IMR-90 (cell line): Measurements from ENCODE around the gene PSG4. TPM values are rescaled to one million over a fixed set of nuclear protein-coding genes. Genes with fewer than 3 reads are reported as not detected.

ENCODE experiments used
- ATAC-seq: fragments of 200-7000 bp; cut with Tn5 transposase; 2 replicates; pipeline ENCODE4 v1.9.1; 2020; ENCODE audit warnings: low read depth, mild to moderate bottlenecking, moderate library complexity
- BruUV-seq: library from RNA; stranded (reverse); fragments of 400-500 nt; replicated peaks from 2 replicates; lab custom pipeline; 2021; lab: Mats Ljungman, UMichigan
- CTCF ChIA-PET: fragments of 300-600 bp; formaldehyde crosslinking; extraction: SDS; loops from one replicate; lab custom pipeline; 2021; ENCODE audit warnings: antibody characterized with exemption; lab: Yijun Ruan, JAX
- POLR2A ChIA-PET: fragments of 300-600 bp; sonication (Branson Sonifier 250); formaldehyde crosslinking; loops from one replicate; lab custom pipeline; 2022; ENCODE audit warnings: antibody characterized with exemption; ENCODE audit not compliant: unreplicated experiment; lab: Charles Lee
- DNase-seq: peaks from one replicate; pipeline ENCODE4 v3.0.0; 2013
- H2AFZ ChIP-seq: replicated peaks from 2 replicates; pipeline ENCODE3; 2013; ENCODE audit warnings: low read length, mild to moderate bottlenecking; ENCODE audit not compliant: poor library complexity
- H2AK5ac ChIP-seq: 2 replicates; pipeline ENCODE4 v1.6.1; 2013; ENCODE audit warnings: low read depth, low read length, inconsistent platforms
- H2AK9ac ChIP-seq: replicated peaks from 2 replicates; pipeline ENCODE3; 2013; ENCODE audit warnings: mild to moderate bottlenecking, low read depth, low read length, moderate library complexity; ENCODE audit not compliant: poor library complexity
- H2BK120ac ChIP-seq: 2 replicates; pipeline ENCODE4 v1.6.1; 2013; ENCODE audit warnings: low read depth, low read length, inconsistent platforms
- H2BK15ac ChIP-seq: 3 replicates; pipeline ENCODE4 v1.6.1; 2013; ENCODE audit warnings: low read depth, low read length, inconsistent platforms
- H2BK20ac ChIP-seq: 2 replicates; pipeline ENCODE4 v1.6.1; 2013; ENCODE audit warnings: low read depth, mild to moderate bottlenecking, inconsistent platforms, low read length, moderate library complexity
- H2BK5ac ChIP-seq: 2 replicates; pipeline ENCODE4 v1.6.1; 2013; ENCODE audit warnings: mild to moderate bottlenecking, low read depth, low read length, inconsistent platforms; ENCODE audit not compliant: poor library complexity, severe bottlenecking
- H3K14ac ChIP-seq: replicated peaks from 2 replicates; pipeline ENCODE4 v1.6.1; 2013; ENCODE audit warnings: low read depth, low read length, inconsistent platforms
- H3K18ac ChIP-seq: 2 replicates; pipeline ENCODE4 v1.6.1; 2013; ENCODE audit warnings: low read depth, low read length, control low read depth
- H3K23ac ChIP-seq: 2 replicates; pipeline ENCODE4 v1.6.1; 2013; ENCODE audit warnings: low read depth, low read length, inconsistent platforms
- H3K27ac ChIP-seq: 2 replicates; pipeline ENCODE4 v1.5.1; 2013; ENCODE audit warnings: mild to moderate bottlenecking, control low read depth, low read length; ENCODE audit not compliant: insufficient read depth
- H3K27me3 ChIP-seq: 2 replicates; pipeline ENCODE4 v1.6.1; 2013; ENCODE audit warnings: low read length; ENCODE audit not compliant: control insufficient read depth, insufficient read depth
- H3K36me3 ChIP-seq: 2 replicates; pipeline ENCODE4 v1.6.1; 2013; ENCODE audit warnings: low read length, mixed read lengths; ENCODE audit not compliant: control insufficient read depth, insufficient read depth
- H3K4ac ChIP-seq: 2 replicates; pipeline ENCODE4 v1.6.1; 2013; ENCODE audit warnings: low read depth, low read length, inconsistent platforms
- H3K4me1 ChIP-seq: 2 replicates; pipeline ENCODE4 v1.6.1; 2013; ENCODE audit warnings: low read length, mixed read lengths; ENCODE audit not compliant: control insufficient read depth, insufficient read depth
- H3K4me2 ChIP-seq: 2 replicates; pipeline ENCODE4 v1.6.1; 2013; ENCODE audit warnings: low read depth, mild to moderate bottlenecking, control low read depth, low read length, moderate library complexity
- H3K4me3 ChIP-seq: 2 replicates; pipeline ENCODE4 v1.5.1; 2013; ENCODE audit warnings: low read depth, mild to moderate bottlenecking, control low read depth, low read length, moderate library complexity; ENCODE audit not compliant: insufficient read depth
- H3K56ac ChIP-seq: 2 replicates; pipeline ENCODE4 v1.6.1; 2013; ENCODE audit warnings: low read length, inconsistent platforms; ENCODE audit not compliant: insufficient read depth; ENCODE audit errors: extremely low read depth
- H3K79me1 ChIP-seq, 2 experiments: 2 replicates each; pipeline ENCODE4 v1.6.1; 2013; ENCODE audit warnings: low read length in 2 of 2, inconsistent platforms in 1 of 2, low read depth in 1 of 2
- H3K9ac ChIP-seq: 2 replicates; pipeline ENCODE4 v1.6.1; 2013; ENCODE audit warnings: low read depth, low read length, control low read depth
- H3K9me1 ChIP-seq: 2 replicates; pipeline ENCODE4 v1.6.1; 2013; ENCODE audit warnings: low read length, inconsistent platforms; ENCODE audit not compliant: insufficient read depth
- H3K9me3 ChIP-seq: 2 replicates; pipeline ENCODE4 v1.6.1; 2013; ENCODE audit warnings: low read length; ENCODE audit not compliant: control insufficient read depth, insufficient read depth
- H4K20me1 ChIP-seq: 2 replicates; pipeline ENCODE4 v1.6.1; 2013; ENCODE audit warnings: low read length, inconsistent platforms; ENCODE audit not compliant: insufficient read depth
- H4K5ac ChIP-seq: 2 replicates; pipeline ENCODE4 v1.6.1; 2013; ENCODE audit warnings: mild to moderate bottlenecking, low read depth, low read length, control low read depth
- H4K8ac ChIP-seq, 2 experiments: 2 replicates each; pipeline ENCODE4 v1.6.1; 2013; ENCODE audit warnings: low read depth in 2 of 2, low read length in 2 of 2, control low read depth in 1 of 2, inconsistent platforms in 1 of 2
- H4K91ac ChIP-seq: 2 replicates; pipeline ENCODE4 v1.6.1; 2013; ENCODE audit warnings: low read depth, low read length, inconsistent platforms; ENCODE audit not compliant: insufficient read depth
- BHLHE40 ChIP-seq: fragments of 150-350 bp; IDR thresholded peaks from 2 replicates; pipeline ENCODE4 v1.6.1; 2016; ENCODE audit warnings: mild to moderate bottlenecking, low read depth, low read length
- CEBPB ChIP-seq: IDR thresholded peaks from 2 replicates; pipeline ENCODE4 v1.6.1; 2012; ENCODE audit warnings: low read depth, low read length, improper control_type of control experiment
- CHD1 ChIP-seq: IDR thresholded peaks from 2 replicates; pipeline ENCODE4 v1.6.1; 2012; ENCODE audit warnings: low read depth, low read length, improper control_type of control experiment
- CTCF ChIP-seq: conservative IDR thresholded peaks from 2 replicates; pipeline ENCODE4 v1.5.1; 2012; ENCODE audit warnings: mild to moderate bottlenecking, low read depth, low read length, improper control_type of control experiment
- ELK1 ChIP-seq: fragments of 150-350 bp; IDR thresholded peaks from 2 replicates; pipeline ENCODE4 v1.6.1; 2016; ENCODE audit warnings: low read depth, mild to moderate bottlenecking, low read length, moderate library complexity, borderline replicate concordance
- FOS ChIP-seq: fragments of 150-350 bp; IDR thresholded peaks from 2 replicates; pipeline ENCODE4 v1.6.1; 2016; ENCODE audit warnings: low read depth, low read length
- MAFK ChIP-seq: IDR thresholded peaks from 2 replicates; pipeline ENCODE4 v1.6.1; 2012; ENCODE audit warnings: low read depth, low read length, improper control_type of control experiment
- MAZ ChIP-seq: IDR thresholded peaks from 2 replicates; pipeline ENCODE4 v1.6.1; 2012; ENCODE audit warnings: low read depth, mild to moderate bottlenecking, low read length, improper control_type of control experiment, moderate library complexity, borderline replicate concordance
- MXI1 ChIP-seq: IDR thresholded peaks from 2 replicates; pipeline ENCODE4 v1.6.1; 2012; ENCODE audit warnings: low read depth, mild to moderate bottlenecking, low read length, moderate library complexity, borderline replicate concordance
- NFE2L2 ChIP-seq: fragments of 150-350 bp; IDR thresholded peaks from 2 replicates; pipeline ENCODE4 v1.6.1; 2016; ENCODE audit warnings: low read depth, mild to moderate bottlenecking, low read length
- POLR2A ChIP-seq: IDR thresholded peaks from 2 replicates; pipeline ENCODE4 v1.6.1; 2012; ENCODE audit warnings: mild to moderate bottlenecking, low read depth, low read length
- RAD21 ChIP-seq: IDR thresholded peaks from 2 replicates; pipeline ENCODE4 v1.6.1; 2012; ENCODE audit warnings: low read length, improper control_type of control experiment
- RCOR1 ChIP-seq: IDR thresholded peaks from 2 replicates; pipeline ENCODE4 v1.6.1; 2012; ENCODE audit warnings: mild to moderate bottlenecking, low read length, improper control_type of control experiment; ENCODE audit not compliant: insufficient replicate concordance
- RFX5 ChIP-seq: IDR thresholded peaks from 2 replicates; pipeline ENCODE4 v1.8.0; 2012; ENCODE audit warnings: low read depth, mild to moderate bottlenecking, low read length, moderate library complexity
- SMC3 ChIP-seq: fragments of 150-350 bp; IDR thresholded peaks from 2 replicates; pipeline ENCODE4 v1.6.1; 2016; ENCODE audit warnings: low read depth, mild to moderate bottlenecking, antibody characterized with exemption, low read length, moderate library complexity
- USF2 ChIP-seq: fragments of 150-350 bp; IDR thresholded peaks from 2 replicates; pipeline ENCODE4 v1.6.1; 2017; ENCODE audit warnings: mild to moderate bottlenecking, antibody characterized with exemption, low read length, low read depth
- WGBS, 2 experiments: methylation state at CpG; one replicate each; pipeline versions ENCODE4 v1.1.5 to v1.1.7; 2013; ENCODE audit warnings: missing lambda C conversion rate in 2 of 2; ENCODE audit not compliant: insufficient read length in 1 of 2; ENCODE audit errors: extremely low coverage in 2 of 2; 5-methylcytosine and 5-hydroxymethylcytosine counted together
- dilution Hi-C: fragments of 300-500 bp; cut with HindIII; formaldehyde crosslinking; loops from one replicate; pipeline ENCODE4 v1.14.3; 2018; ENCODE audit warnings: low sequenced_read_pairs; ENCODE audit not compliant: unreplicated experiment
- in situ Hi-C: fragments of 300-500 bp; cut with MboI; formaldehyde crosslinking; loops from 3 replicates; pipeline ENCODE4 v1.14.3; 2019; ENCODE audit warnings: low sequenced_read_pairs, inconsistent platforms, mixed read lengths
- intact Hi-C: fragments of 100-400 bp; cut with micrococcal nuclease; formaldehyde crosslinking; loops from 2 replicates; pipeline ENCODE4 v1.10.0; 2022
- polyA plus RNA-seq, 3 experiments: library from polyadenylated mRNA; depleted of rRNA; stranded (reverse); fragments of >200 nt; gene quantifications; 2 replicates each; pipeline ENCODE4 v1.2.3, GENCODE V29; 2012; ENCODE audit warnings: low replicate concordance in 1 of 3
- total RNA-seq: library from RNA; depleted of rRNA; stranded (reverse); fragments of >200 nt; gene quantifications from 2 replicates; pipeline ENCODE4 v1.2.3, GENCODE V29; 2012

The PSG4 gene
- total and polyA plus RNA-seq, 2 of the 4 experiments (the other 2 are of a cell fraction) = 106 to 223 TPM

- H2BK120ac ChIP-seq = peak overlapping the region; percentile 96
- H3K56ac ChIP-seq = peak overlapping the region; percentile 72; the same call in 1 of the 2 replicates
- 0 out of 2 replicates have a peak, but pooled peaks cover 6% of the 10 kb centered on the region for H3K9me1 ChIP-seq
- peak overlapping the region; percentile 77; the same call in 1 of the 2 replicates for H3K27ac ChIP-seq
- H3K27me3 ChIP-seq = no peaks in the 10 kb centered on the region
- H2AK9ac ChIP-seq = no peak overlapping the region
- no TSS peak for BruUV-seq
- H3K36me3 ChIP-seq = no peaks in the 10 kb centered on the region
- H2BK5ac ChIP-seq = peak overlapping the region; percentile 96
- H3K14ac ChIP-seq = peak overlapping the region; percentile 34; the same call in 1 of the 2 replicates
- no peak overlapping the region for H2AFZ ChIP-seq
- peak overlapping the region; percentile 31; the same call in 1 of the 2 replicates for H3K23ac ChIP-seq
- intact Hi-C loops (loop anchor here (5.0 kb wide), 1 partner anchor 34 kb away; no protein-coding TSS in a partner anchor), dilution Hi-C loops (no loop called here), in situ Hi-C loops (no loop called here)
- ATAC-seq = peak; percentile 75
- TF ChIP-seq MAZ (no peak), NFE2L2 (peak; percentile 26; the same call in 1 of the 2 replicates), CEBPB (no peak), BHLHE40 (no peak), RFX5 (no peak), CTCF (no peak), RAD21 (no peak), FOS (peak; percentile 16; the same call in 1 of the 2 replicates), SMC3 (no peak), MXI1 (no peak), MAFK (peak; percentile 97), RCOR1 (no peak), CHD1 (no peak), POLR2A (no peak), ELK1 (no peak), USF2 (no peak; the same call in 1 of the 2 replicates)
- peak overlapping the region; percentile 25; the same call in 1 of the 2 replicates for H2AK5ac ChIP-seq
- H3K9ac ChIP-seq = peak overlapping the region; percentile 51; the same call in 1 of the 2 replicates
- H4K8ac ChIP-seq = peak overlapping the region; percentile 61 to 94
- H3K18ac ChIP-seq = peak overlapping the region; percentile 74
- peak overlapping the region; percentile 64; the same call in 1 of the 2 replicates for H4K5ac ChIP-seq
- H3K4ac ChIP-seq = peak overlapping the region; percentile 57
- ChIA-PET CTCF (no interaction called here), POLR2A (no interaction called here)
- no CpG with 5 or more reads among the region's 1 CpG for WGBS, 2 experiments
- H3K4me3 ChIP-seq = no peak overlapping the region
- peak; percentile 93 for DNase-seq
- peaks cover 0 to 5% of the 10 kb centered on the region in 2 experiments; a peak in 1 of 4 replicates for H3K79me1 ChIP-seq
- peak overlapping the region; percentile 74 for H2BK20ac ChIP-seq
- H3K9me3 ChIP-seq = no peaks in the 10 kb centered on the region
- peak overlapping the region; percentile 66; the same call in 1 of the 3 replicates for H2BK15ac ChIP-seq
- peak overlapping the region; percentile 82 for H4K91ac ChIP-seq
- no peak overlapping the region for H3K4me2 ChIP-seq
- no peaks in the 10 kb centered on the region for H4K20me1 ChIP-seq
- H3K4me1 ChIP-seq = peaks cover 6% of the 10 kb centered on the region
These were observed 57.2 kb downstream of the PSG4 start for GRCh38 chr19:43148233-43148632.
